Adipocyte (in vitro differentiated cells): ENCODE results near the gene SAXO1.
A peak's percentile ranks its signal among the peaks of the same experiment; 100 is the strongest.

Source experiments
- DNase-seq: peaks from one replicate; pipeline ENCODE4 v3.0.0-alpha.2; 2015; ENCODE audit warnings: low read depth
- H3K27me3 ChIP-seq: replicated peaks from 2 replicates; pipeline ENCODE4 v1.7.0; 2013; ENCODE audit warnings: mild to moderate bottlenecking, low read length, moderate library complexity; ENCODE audit not compliant: control insufficient read depth, insufficient read depth
- H3K36me3 ChIP-seq: 2 replicates; pipeline ENCODE4 v1.7.0; 2013; ENCODE audit warnings: low read length, mild to moderate bottlenecking, moderate library complexity; ENCODE audit not compliant: control insufficient read depth, insufficient read depth, severe bottlenecking
- H3K4me1 ChIP-seq: 2 replicates; pipeline ENCODE4 v1.7.0; 2013; ENCODE audit warnings: mild to moderate bottlenecking, low read length, moderate library complexity; ENCODE audit not compliant: control insufficient read depth, insufficient read depth
- H3K4me3 ChIP-seq: 2 replicates; pipeline ENCODE4 v1.7.0; 2013; ENCODE audit warnings: mild to moderate bottlenecking, low read length, moderate library complexity
- H3K9ac ChIP-seq: 2 replicates; pipeline ENCODE4 v1.7.0; 2013; ENCODE audit warnings: mild to moderate bottlenecking, low read length, moderate library complexity
- H3K9me3 ChIP-seq: 2 replicates; pipeline ENCODE4 v1.7.0; 2013; ENCODE audit warnings: mild to moderate bottlenecking, low read length, moderate library complexity; ENCODE audit not compliant: control insufficient read depth

SAXO1 gene

DNA sequence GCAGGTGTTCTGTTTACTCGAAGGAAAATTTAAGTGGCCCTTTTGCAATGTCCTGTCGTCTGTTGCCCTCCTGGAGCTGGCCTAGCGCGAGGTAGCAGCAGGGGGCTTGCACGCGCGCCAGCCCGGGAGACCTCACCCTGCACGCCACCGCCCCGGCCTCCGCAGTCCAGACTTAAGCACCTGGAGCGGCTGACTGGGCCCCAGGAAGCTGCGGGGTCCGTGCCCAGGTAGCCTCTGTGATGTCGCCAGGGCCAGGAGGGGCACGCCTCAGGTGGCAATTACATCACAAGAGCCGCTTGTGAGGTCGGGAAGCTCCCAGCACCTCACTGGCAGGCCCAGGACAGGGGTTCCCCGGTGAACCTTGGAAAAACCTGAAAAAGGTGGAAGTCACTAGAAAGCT lies at the start of gene SAXO1:
Gene SAXO1 (minus strand): TSS at position 195 of the 400 bp plus-strand sequence. CDS start 301 bp downstream, outside the sequence.
- Histone ChIP-seq H3K36me3 (no peaks in the 10 kb centered on the region), H3K4me1 (peaks cover 6% of the 10 kb centered on the region), H3K9ac (no peak within 1 kb of the TSS), H3K27me3 (no peaks in the 10 kb centered on the region), H3K4me3 (no peak within 1 kb of the TSS), H3K9me3 (no peaks in the 10 kb centered on the region)
- no peak for DNase-seq

DNA sequence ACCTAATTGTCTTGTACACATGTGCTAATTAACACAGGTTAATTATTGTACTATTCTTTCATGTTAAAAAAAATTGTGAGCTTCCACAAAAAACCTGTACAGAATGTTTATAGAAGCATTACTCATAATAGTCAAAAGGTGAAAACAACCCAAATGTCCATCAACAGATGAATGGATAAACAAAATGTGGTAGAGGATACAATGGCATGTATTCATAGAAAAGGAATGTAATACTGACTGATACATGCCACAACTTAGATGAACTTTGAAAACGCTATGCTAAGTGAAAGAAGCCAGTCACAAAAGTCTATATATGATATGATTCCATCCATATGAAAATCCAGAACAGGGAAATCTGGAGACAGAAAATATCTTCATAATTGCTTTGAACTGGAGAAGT lies 41.8 kb upstream of the SAXO1 start:
- Histone ChIP-seq H3K36me3 (peaks cover 59% of the 10 kb centered on the region), H3K4me3 (no peak overlapping the region), H3K9me3 (no peaks in the 10 kb centered on the region), H3K27me3 (no peaks in the 10 kb centered on the region), H3K4me1 (peaks cover 4% of the 10 kb centered on the region), H3K9ac (no peak overlapping the region)
- DNase-seq: no peak

GRCh38 chr9:19074229-19074628 lies 41.2 kb upstream of the SAXO1 start:
- no peak overlapping the region for H3K9ac ChIP-seq
- no peaks in the 10 kb centered on the region for H3K9me3 ChIP-seq
- peaks cover 65% of the 10 kb centered on the region for H3K36me3 ChIP-seq
- H3K4me3 ChIP-seq: no peak overlapping the region
- H3K4me1 ChIP-seq: peaks cover 4% of the 10 kb centered on the region
- DNase-seq: no peak
- H3K27me3 ChIP-seq: no peaks in the 10 kb centered on the region

GRCh38 chr9:19057033-19057432 lies 24.0 kb upstream of the SAXO1 start:
- H3K4me3 ChIP-seq: no peak overlapping the region
- no peaks in the 10 kb centered on the region for H3K27me3 ChIP-seq
- H3K9ac ChIP-seq: no peak overlapping the region
- DNase-seq: no peak
- no peaks in the 10 kb centered on the region for H3K9me3 ChIP-seq
- peaks cover 48% of the 10 kb centered on the region for H3K36me3 ChIP-seq
- peaks cover 4% of the 10 kb centered on the region for H3K4me1 ChIP-seq

GRCh38 chr9:19050637-19051591 lies 17.9 kb upstream of the SAXO1 start:
- DNase-seq: no peak
- H3K4me3 ChIP-seq: peak overlapping the region; percentile 96
- H3K36me3 ChIP-seq: no peaks in the 10 kb centered on the region
- no peaks in the 10 kb centered on the region for H3K27me3 ChIP-seq
- H3K4me1 ChIP-seq: peaks cover 24% of the 10 kb centered on the region
- peak overlapping the region; percentile 96 for H3K9ac ChIP-seq
- no peaks in the 10 kb centered on the region for H3K9me3 ChIP-seq

- Histone ChIP-seq H3K9ac (peak overlapping the region; percentile 96), H3K27me3 (no peaks in the 10 kb centered on the region), H3K9me3 (no peaks in the 10 kb centered on the region), H3K36me3 (no peaks in the 10 kb centered on the region), H3K4me3 (peak overlapping the region; percentile 96), H3K4me1 (peaks cover 24% of the 10 kb centered on the region)
- peak; percentile 60 for DNase-seq
Observed at GRCh38 chr9:19049917-19050636, 17.1 kb upstream of the SAXO1 start.

- Histone ChIP-seq H3K9ac (peak within 1 kb of the TSS; percentile 96), H3K36me3 (no peaks in the 10 kb centered on the region), H3K4me3 (peak within 1 kb of the TSS; percentile 96), H3K27me3 (no peaks in the 10 kb centered on the region), H3K4me1 (peaks cover 24% of the 10 kb centered on the region), H3K9me3 (no peaks in the 10 kb centered on the region)
- DNase-seq: peak; percentile 98
Observed at GRCh38 chr9:19048966-19049916, 16.2 kb upstream of the SAXO1 start, which contains the start of gene RRAGA. Gene RRAGA, plus strand, starts transcription at chr9:19049427. Its CDS starts 233 bp downstream, at chr9:19049660.

- no peak overlapping the region for H3K9ac ChIP-seq
- H3K9me3 ChIP-seq: no peaks in the 10 kb centered on the region
- no peaks in the 10 kb centered on the region for H3K27me3 ChIP-seq
- no peak for DNase-seq
- H3K4me1 ChIP-seq: no peaks in the 10 kb centered on the region
- no peak overlapping the region for H3K4me3 ChIP-seq
- H3K36me3 ChIP-seq: no peaks in the 10 kb centered on the region
Observed at GRCh38 chr9:19036611-19037010, 3.6 kb upstream of the SAXO1 start.

DNA sequence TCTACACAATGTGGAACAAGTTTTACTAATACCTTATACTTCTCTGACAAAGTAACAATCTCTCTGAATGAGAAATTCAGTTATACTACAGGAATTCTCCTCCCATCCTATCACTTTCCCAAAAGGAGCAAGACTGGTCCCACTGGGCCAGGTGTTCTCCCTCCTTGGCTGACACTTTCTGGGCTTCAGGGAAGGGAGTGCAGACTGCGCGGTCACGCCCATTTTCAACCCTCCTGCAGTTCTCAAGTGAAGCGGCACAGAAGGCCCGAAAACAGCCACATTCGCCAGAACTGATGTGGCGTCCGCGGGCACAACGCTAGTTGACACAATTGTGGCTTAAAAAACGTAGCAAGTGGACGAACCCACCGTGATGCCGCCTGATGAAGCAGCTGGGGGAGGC lies 603 bp downstream of the SAXO1 start:
- H3K36me3 ChIP-seq: no peaks in the 10 kb centered on the region
- no peaks in the 10 kb centered on the region for H3K9me3 ChIP-seq

DNA sequence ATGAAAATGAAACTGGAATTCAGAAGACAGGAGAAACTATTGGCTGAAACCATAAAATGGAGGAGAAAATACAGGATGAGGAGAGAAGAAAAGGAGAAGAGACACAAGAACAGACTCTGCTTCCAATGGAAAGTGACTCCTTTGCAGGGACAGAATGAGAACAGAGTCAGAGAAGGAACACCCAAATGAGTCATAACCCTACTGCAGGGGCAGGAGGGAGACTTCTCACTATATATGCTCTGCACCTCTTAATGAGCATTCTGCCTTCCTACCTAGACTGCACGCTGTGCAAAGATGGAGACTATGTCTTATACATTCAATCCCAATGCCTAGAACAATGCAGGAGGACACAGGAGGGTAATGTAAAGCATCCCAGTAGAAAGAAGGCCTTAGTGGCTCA lies 2.1 kb downstream of the SAXO1 start:
- Histone ChIP-seq H3K27me3 (no peaks in the 10 kb centered on the region), H3K4me1 (peaks cover 6% of the 10 kb centered on the region), H3K4me3 (no peak overlapping the region), H3K9ac (no peak overlapping the region), H3K36me3 (no peaks in the 10 kb centered on the region), H3K9me3 (no peaks in the 10 kb centered on the region)
- peak; percentile 28 for DNase-seq

More for the DNA sequence above, 603 bp downstream of the SAXO1 start:
- no peak for DNase-seq
- Histone ChIP-seq H3K9ac (no peak overlapping the region), H3K4me1 (peaks cover 6% of the 10 kb centered on the region), H3K4me3 (no peak overlapping the region), H3K27me3 (no peaks in the 10 kb centered on the region)
